ENCODE results near the gene VILL.

Gene VILL

GRCh38 chr3:38006445-38006995, 15.9 kb downstream of the VILL start:
- Mint-ChIP-seq H3K27me3 (ENCODE audit: low read depth) (no peaks in the 10 kb centered on the region), H3K9me3 (no peaks in the 10 kb centered on the region)

GRCh38 chr3:38007754-38008090, 17.1 kb downstream of the VILL start:
- H3K27ac Mint-ChIP-seq = no peak overlapping the region
- H3K9me3 Mint-ChIP-seq = no peaks in the 10 kb centered on the region

More at GRCh38 chr3:38006445-38006995, 15.9 kb downstream of the VILL start:
- no peak overlapping the region for H3K4me3 Mint-ChIP-seq
- H3K36me3 Mint-ChIP-seq (ENCODE audit: low read depth) = peaks cover 6% of the 10 kb centered on the region
- H3K27ac Mint-ChIP-seq = no peak overlapping the region
- peaks cover 7% of the 10 kb centered on the region for H3K4me1 Mint-ChIP-seq (ENCODE audit: low read depth)

GRCh38 chr3:38008191-38008701, 17.7 kb downstream of the VILL start:
- Mint-ChIP-seq H3K27ac (no peak overlapping the region), H3K36me3 (ENCODE audit: low read depth) (peaks cover 4% of the 10 kb centered on the region), H3K27me3 (ENCODE audit: low read depth) (no peaks in the 10 kb centered on the region), H3K4me3 (no peak overlapping the region), H3K4me1 (ENCODE audit: low read depth) (peaks cover 7% of the 10 kb centered on the region), H3K9me3 (no peaks in the 10 kb centered on the region)

More at GRCh38 chr3:38007754-38008090, 17.1 kb downstream of the VILL start:
- no peaks in the 10 kb centered on the region for H3K27me3 Mint-ChIP-seq (ENCODE audit: low read depth)
- no peak overlapping the region for H3K4me3 Mint-ChIP-seq
- H3K4me1 Mint-ChIP-seq (ENCODE audit: low read depth) = peaks cover 7% of the 10 kb centered on the region
- peaks cover 6% of the 10 kb centered on the region for H3K36me3 Mint-ChIP-seq (ENCODE audit: low read depth)

- H3K27ac Mint-ChIP-seq = peak overlapping the region; percentile 41
- H3K27me3 Mint-ChIP-seq (ENCODE audit: low read depth) = no peaks in the 10 kb centered on the region
- peaks cover 4% of the 10 kb centered on the region for H3K36me3 Mint-ChIP-seq (ENCODE audit: low read depth)
- no peak overlapping the region for H3K4me3 Mint-ChIP-seq
- H3K4me1 Mint-ChIP-seq (ENCODE audit: low read depth) = peaks cover 5% of the 10 kb centered on the region
- no peaks in the 10 kb centered on the region for H3K9me3 Mint-ChIP-seq
Observed at GRCh38 chr3:38008971-38009580, 18.5 kb downstream of the VILL start.

GRCh38 chr3:38009807-38010591, 19.4 kb downstream of the VILL start:
- H3K27me3 Mint-ChIP-seq (ENCODE audit: low read depth) = no peaks in the 10 kb centered on the region
- peaks cover 12% of the 10 kb centered on the region for H3K36me3 Mint-ChIP-seq (ENCODE audit: low read depth)
- H3K4me1 Mint-ChIP-seq (ENCODE audit: low read depth) = no peaks in the 10 kb centered on the region
- H3K27ac Mint-ChIP-seq = no peak overlapping the region
- H3K9me3 Mint-ChIP-seq = no peaks in the 10 kb centered on the region
- H3K4me3 Mint-ChIP-seq = no peak overlapping the region

GRCh38 chr3:38011111-38011510, 20.5 kb downstream of the VILL start:
- Mint-ChIP-seq H3K4me3 (no peak overlapping the region), H3K9me3 (no peaks in the 10 kb centered on the region), H3K27me3 (ENCODE audit: low read depth) (no peaks in the 10 kb centered on the region), H3K27ac (no peak overlapping the region), H3K36me3 (ENCODE audit: low read depth) (peaks cover 14% of the 10 kb centered on the region), H3K4me1 (ENCODE audit: low read depth) (no peaks in the 10 kb centered on the region)

- Mint-ChIP-seq H3K36me3 (ENCODE audit: low read depth) (peaks cover 33% of the 10 kb centered on the region), H3K4me3 (no peak overlapping the region), H3K9me3 (no peaks in the 10 kb centered on the region), H3K27me3 (ENCODE audit: low read depth) (no peaks in the 10 kb centered on the region), H3K4me1 (ENCODE audit: low read depth) (peaks cover 3% of the 10 kb centered on the region), H3K27ac (no peak overlapping the region)
Observed at GRCh38 chr3:38015485-38015884, 24.9 kb downstream of the VILL start.

- Mint-ChIP-seq H3K27ac (no peak overlapping the region), H3K36me3 (ENCODE audit: low read depth) (peaks cover 33% of the 10 kb centered on the region)
Observed at GRCh38 chr3:38015984-38016383, 25.4 kb downstream of the VILL start.

GRCh38 chr3:38016410-38016809, 25.8 kb downstream of the VILL start:
- Mint-ChIP-seq H3K9me3 (no peaks in the 10 kb centered on the region), H3K36me3 (ENCODE audit: low read depth) (peaks cover 33% of the 10 kb centered on the region), H3K27me3 (ENCODE audit: low read depth) (no peaks in the 10 kb centered on the region), H3K4me1 (ENCODE audit: low read depth) (peaks cover 4% of the 10 kb centered on the region), H3K4me3 (no peak overlapping the region), H3K27ac (no peak overlapping the region)

More at GRCh38 chr3:38015984-38016383, 25.4 kb downstream of the VILL start:
- Mint-ChIP-seq H3K4me3 (no peak overlapping the region), H3K4me1 (ENCODE audit: low read depth) (peaks cover 4% of the 10 kb centered on the region), H3K9me3 (no peaks in the 10 kb centered on the region), H3K27me3 (ENCODE audit: low read depth) (no peaks in the 10 kb centered on the region)

GRCh38 chr3:38016847-38017444, 26.4 kb downstream of the VILL start:
- Mint-ChIP-seq H3K4me3 (no peak overlapping the region), H3K4me1 (ENCODE audit: low read depth) (peaks cover 5% of the 10 kb centered on the region), H3K9me3 (no peaks in the 10 kb centered on the region), H3K27me3 (ENCODE audit: low read depth) (no peaks in the 10 kb centered on the region), H3K36me3 (ENCODE audit: low read depth) (peaks cover 33% of the 10 kb centered on the region), H3K27ac (no peak overlapping the region)

GRCh38 chr3:38017445-38018295, 27.1 kb downstream of the VILL start:
- Mint-ChIP-seq H3K4me1 (ENCODE audit: low read depth) (peaks cover 6% of the 10 kb centered on the region), H3K9me3 (no peaks in the 10 kb centered on the region), H3K36me3 (ENCODE audit: low read depth) (peaks cover 33% of the 10 kb centered on the region), H3K27me3 (ENCODE audit: low read depth) (no peaks in the 10 kb centered on the region), H3K4me3 (no peak overlapping the region), H3K27ac (no peak overlapping the region)

- Mint-ChIP-seq H3K4me3 (no peak overlapping the region), H3K27me3 (ENCODE audit: low read depth) (no peaks in the 10 kb centered on the region), H3K9me3 (no peaks in the 10 kb centered on the region), H3K4me1 (ENCODE audit: low read depth) (peaks cover 12% of the 10 kb centered on the region), H3K36me3 (ENCODE audit: low read depth) (peaks cover 33% of the 10 kb centered on the region), H3K27ac (no peak overlapping the region)
Observed at GRCh38 chr3:38018296-38019266, 28.0 kb downstream of the VILL start.

- Mint-ChIP-seq H3K4me1 (ENCODE audit: low read depth) (peaks cover 17% of the 10 kb centered on the region), H3K36me3 (ENCODE audit: low read depth) (peaks cover 26% of the 10 kb centered on the region), H3K9me3 (no peaks in the 10 kb centered on the region), H3K4me3 (no peak overlapping the region), H3K27ac (no peak overlapping the region), H3K27me3 (ENCODE audit: low read depth) (no peaks in the 10 kb centered on the region)
Observed at GRCh38 chr3:38019658-38020341, 29.2 kb downstream of the VILL start.

Measured in T-helper 1 cell treated with Interleukin-12 subunit alpha and Interleukin-12 subunit beta and Interleukin-4 antibody, amounts not matched to agents 30 μg/mL and 1 μg/mL, for 36 hours (primary cell).